GM19397 (cell line): ENCODE results near the gene CIAO3.

Experiments
- ATAC-seq: cut with Tn5 transposase; IDR thresholded peaks from one replicate; pipeline ENCODE4 v1.9.1; 2021; ENCODE audit warnings: mild to moderate bottlenecking, moderate library complexity; ENCODE audit not compliant: unreplicated experiment

Gene CIAO3

DNA sequence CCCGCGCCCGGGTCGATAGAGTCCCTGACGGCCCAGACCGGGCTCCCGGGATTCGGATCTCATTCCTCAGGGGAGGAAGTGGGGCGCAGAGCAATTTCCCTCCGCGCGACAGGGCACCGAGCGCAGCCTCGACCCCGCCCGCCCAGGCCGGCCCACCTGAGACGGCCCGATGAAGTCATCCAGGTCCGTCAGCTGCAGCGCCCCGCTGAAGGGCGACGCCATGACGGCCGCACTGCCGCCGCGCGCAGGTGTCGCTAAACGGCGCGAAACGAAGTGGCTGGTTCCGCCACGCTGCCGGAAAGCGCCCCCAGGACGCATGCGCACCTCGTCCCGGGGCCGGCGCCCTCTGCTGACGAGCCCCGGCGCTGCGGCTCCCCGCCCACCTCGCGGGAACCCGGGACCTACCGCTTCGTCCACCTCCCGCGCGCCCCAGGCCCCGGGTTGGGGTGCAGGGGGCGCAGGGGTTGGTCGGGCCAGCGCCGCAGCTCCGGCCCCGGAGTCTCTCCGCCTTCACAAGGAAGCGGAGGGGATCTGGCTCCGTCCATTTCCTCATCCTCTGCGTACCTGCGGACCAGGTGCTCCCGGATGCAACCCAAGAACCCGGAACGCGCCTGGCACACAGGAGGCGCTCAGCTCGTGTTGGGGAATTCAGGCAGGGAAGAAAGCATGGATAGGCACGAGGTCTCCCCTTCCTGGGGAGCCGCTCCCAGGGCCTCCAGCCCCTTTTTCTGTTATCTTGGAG, at the start of gene CIAO3:
TSS of gene CIAO3 (minus strand) at position 234 of the 742 bp plus-strand sequence. CDS start at position 222, 12 bp downstream.
- peak; percentile 78 for ATAC-seq

DNA sequence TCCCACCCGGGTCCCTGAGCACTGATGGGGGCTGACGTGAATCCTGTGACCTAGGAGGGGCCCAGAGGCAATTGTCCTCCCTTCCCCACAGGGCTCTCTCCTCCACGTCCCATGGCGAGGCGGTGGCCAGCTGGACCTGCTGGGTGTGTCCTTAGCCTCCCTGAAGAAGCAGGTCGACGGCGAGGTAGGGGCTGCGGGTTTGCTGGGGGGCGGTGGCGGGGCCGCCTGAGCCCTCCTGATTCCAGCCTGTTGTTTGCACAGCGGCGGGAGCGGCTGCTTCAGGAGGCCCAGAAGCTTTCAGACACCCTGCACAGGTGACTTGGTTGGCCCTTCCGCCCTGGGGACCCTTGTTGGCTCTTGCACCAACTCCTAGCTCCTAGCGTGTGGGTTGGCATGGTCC, 49.3 kb upstream of the CIAO3 start:
- no peak for ATAC-seq

DNA sequence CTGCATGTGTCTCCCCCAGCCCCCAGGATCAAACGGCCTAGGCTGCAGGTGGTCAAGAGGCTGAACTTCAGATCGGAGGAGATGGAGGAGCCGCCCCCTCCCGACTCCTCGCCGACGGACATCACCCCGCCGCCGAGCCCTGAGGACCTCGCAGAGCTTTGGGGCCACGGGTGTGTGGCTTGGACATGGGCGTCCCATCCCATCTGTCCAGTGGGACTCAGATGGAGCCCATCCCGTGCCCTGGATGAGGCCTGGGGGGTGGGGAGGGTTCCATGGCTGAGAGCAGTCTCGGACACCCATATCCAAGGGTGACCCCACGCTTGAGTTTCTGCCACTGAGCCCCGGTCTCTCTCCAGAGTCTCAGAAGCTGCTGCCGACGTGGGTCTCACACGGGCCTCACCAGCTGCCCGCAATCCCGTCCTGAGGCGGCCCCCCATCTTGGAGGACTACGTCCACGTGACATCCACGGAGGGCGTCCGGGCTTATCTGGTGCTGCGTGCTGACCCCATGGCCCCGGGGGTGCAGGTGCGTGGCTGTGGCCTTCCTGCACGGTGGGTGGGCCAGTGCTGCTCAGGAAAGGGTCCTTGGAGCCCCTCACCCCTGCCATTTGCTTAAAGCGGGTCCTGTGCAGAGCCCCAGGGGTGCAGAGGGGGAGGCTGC, 48.5 kb upstream of the CIAO3 start:
- no peak for ATAC-seq

DNA sequence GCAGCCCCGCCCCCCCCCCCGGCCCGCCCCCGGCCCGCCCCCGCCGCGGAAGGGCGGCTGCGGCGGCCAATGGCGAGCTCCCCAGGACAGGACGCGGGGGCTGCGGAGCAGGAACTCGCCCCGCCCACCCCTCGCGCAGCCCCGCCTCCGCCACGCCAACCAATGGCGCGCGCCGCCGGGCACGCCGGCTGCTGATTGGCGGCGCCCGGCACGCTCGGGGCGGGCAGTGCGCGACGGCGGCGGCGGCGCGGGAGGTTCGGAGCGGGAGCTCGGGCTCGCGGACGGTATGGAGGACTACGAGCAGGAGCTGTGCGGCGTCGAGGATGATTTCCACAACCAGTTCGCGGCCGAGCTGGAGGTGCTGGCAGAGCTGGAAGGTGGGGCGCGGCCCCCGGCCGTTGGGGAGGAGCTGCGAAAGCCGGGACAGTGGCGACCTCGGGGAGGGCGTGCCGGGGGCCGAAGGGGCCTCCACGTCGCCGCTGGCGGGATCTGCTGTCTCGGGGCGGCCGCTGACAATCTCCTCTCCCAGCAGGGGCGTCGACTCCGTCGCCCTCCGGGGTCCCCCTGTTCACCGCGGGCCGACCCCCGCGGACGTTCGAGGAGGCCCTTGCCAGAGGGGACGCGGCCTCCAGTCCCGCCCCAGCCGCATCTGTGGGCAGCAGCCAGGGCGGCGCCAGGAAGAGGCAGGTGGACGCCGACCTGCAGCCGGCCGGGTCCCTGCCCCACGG, 47.8 kb upstream of the CIAO3 start, which contains the start of gene CHTF18:
TSS of gene CHTF18 (plus strand) at position 222 of the 728 bp plus-strand sequence. CDS start at position 287, 65 bp downstream.
- peak; percentile 79 for ATAC-seq

DNA sequence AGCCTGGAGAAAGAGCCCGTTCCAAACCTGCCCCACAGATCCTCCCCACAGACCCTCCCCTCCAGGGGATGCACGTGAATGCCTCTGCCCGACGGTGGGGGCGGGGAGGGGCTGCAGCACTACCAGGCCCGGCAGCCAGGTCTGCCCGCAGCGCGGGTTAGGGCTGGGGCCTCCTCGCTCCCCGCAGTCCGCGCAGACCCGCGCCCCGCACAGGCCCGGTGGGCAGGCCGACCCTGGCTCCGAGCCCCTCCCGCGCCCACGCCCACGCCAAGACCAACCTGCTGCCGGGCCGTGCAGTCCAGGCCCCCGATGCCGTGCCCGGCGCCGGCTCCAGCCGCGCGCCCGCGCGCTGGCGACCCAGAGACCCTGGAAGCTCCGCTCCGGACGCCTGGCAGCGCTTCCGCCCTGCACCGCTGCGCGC, 47.2 kb upstream of the CIAO3 start, which contains the start of gene RPUSD1:
TSS of gene RPUSD1 (minus strand) at position 404 of the 421 bp plus-strand sequence. CDS start 644 bp downstream, outside the sequence.
- ATAC-seq: no peak

DNA sequence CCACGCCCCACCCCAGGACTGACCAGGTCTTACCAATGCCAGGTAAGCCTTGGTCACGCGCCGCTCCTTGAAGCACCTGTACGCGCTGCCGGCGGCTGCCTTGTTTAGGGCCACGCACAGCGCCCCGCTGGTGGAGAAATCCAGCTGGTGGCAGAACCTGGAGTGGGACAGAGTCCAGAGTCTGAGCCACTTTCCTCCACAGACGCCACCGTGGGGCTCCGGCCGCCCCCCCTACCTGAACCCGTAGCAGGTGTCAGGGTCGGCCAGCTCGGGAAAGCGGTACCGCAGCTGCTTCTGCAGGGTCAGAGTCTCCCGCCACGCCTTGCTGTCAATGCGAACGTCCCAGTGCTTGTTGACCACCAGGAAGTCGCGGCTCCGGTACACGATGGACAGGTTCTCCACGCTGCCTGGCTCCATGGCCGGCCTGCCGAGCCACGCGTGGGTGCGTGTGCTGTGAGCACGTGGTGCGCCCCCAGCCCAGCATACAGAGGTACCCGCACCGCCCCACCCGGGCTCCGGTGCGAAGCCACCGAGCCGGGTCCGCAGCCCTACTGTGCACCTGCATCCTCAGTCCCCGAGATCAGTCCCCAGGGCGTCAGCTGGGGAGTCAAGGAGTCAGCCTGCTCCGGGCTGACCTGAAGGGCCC, 46.6 kb upstream of the CIAO3 start:
- ATAC-seq: peak; percentile 1

DNA sequence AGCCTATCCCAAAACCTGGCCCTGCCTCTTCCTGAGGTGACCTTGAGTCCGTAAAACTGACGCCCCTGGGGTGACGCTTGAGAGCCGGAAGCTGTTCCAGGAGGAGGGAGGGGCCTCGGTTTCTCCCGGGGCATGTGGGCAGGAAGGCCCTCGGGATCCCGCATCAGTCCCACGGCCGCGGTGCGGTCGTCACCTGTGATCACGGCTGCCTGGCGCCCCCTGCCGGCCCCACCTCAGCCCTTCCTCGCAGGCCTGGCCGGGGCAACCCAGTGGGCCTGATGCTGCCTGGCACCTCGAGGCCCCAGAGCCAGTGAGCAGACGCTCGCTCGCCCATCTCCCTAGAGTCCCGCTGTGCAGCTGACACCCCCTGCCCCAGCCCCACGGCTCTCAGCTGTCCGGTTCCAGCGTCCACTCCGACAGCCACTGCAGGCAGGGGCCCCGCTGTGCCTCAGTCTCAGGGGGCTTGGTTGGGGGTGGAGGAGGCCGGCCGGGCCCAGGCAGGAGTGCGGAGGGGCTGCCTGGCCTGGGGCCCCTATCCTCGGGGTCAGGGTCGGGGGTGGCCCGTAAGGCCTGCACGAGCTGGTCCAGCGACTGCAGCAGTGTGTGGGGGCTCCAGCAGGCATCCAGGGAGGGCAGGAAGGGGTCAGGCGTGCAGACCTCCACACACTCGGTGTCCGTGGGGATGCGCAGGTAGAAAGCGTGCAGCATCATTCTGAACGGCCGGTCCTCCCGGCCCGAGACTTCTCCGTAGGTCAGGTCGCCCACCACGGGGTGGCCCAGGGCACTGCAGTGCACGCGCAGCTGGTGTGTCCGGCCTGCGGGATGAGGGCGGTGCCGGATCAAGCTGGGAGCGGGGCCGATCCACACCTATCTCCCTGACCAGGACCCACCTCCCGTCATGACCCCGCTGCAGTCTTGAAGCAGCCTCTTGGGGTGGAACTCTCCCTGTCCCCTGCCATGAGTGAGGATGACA, 45.1 kb upstream of the CIAO3 start:
- no peak for ATAC-seq

DNA sequence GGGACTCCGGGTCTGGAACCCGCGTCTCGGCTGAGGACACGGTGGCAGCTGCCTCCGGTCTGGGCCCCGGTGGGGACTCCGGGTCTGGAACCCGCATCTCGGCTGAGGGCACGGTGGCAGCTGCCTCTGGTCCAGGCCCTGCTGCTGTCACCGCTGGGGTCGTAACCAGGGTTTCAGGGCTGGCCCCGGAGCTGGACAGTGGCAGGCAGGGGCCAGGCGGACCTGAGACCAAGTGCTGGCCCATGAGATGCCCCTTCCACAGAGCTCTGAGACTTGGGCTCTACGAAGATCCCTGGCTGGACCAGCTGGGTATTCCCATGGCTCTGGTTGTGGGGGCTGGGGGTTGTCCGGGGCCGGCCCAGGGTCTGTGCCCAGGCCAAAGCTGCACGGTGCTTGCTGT, 43.6 kb upstream of the CIAO3 start:
- no peak for ATAC-seq

DNA sequence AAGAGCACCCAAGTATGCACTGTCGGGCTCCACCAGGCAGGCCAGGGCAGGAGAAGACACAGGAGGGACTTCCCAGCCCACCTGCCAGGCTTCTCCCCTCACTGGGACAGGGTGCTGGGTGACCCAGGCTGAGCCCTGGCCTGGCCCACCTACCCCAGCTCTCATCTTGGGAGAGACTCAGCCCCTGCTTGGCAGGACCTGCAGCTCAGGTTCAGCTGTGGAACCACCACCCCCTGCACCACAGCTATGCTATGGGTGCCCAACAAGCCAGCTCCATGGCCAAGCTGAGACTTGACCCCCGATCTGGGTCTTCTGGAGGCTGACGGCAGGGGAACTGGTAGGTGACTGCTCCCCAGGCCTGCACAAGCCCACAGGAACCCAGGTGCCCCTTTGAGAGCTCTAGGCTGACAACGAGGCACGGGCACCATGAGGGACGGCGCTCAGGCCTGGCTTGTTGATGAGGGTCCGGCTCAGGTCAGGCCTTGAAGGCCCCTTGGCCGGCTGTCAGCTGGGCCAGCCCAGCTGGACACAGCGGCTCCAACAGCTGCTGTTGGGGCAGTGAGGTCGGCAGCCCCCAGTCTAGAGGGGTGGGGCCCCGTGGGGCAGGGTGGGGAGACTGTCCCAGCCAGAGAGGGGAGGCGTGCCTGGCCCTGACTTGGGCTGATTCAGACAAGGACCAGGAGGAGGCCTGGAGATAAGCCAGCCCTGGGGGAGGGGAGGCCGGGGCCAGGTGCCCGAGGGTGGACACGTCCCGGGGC, 42.8 kb upstream of the CIAO3 start:
- ATAC-seq: no peak

DNA sequence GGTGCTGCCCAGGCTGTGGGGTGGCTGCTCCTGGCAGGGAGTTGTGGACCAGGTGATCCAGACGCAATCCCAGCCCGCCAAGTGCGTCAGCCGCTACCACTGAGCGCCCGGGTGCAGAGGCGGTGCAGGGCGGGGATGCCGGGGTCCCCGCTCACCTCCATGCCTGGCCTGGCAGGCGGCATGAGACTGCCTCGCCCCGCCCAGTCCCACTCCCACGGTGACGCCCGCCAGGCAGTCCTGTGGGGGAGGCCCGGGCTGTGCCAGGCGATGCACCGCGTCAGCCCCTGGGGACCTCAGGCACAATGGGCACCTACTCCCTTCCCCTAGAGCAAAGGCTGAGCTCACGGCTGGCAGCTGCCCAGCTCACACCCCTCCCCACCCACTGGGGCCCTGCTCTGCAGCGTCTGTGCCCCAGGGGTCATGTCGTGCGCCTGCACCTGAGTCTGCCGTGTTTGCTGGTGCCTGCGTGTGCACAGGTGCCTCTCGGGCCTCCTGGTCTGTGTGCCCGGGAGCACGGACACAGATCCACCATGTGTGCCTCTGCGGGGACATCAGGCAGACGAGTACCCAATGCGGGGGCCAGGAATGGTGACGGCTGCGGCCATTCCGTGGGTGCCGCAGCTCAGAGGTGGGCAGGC, 42.1 kb upstream of the CIAO3 start:
- ATAC-seq: no peak

DNA sequence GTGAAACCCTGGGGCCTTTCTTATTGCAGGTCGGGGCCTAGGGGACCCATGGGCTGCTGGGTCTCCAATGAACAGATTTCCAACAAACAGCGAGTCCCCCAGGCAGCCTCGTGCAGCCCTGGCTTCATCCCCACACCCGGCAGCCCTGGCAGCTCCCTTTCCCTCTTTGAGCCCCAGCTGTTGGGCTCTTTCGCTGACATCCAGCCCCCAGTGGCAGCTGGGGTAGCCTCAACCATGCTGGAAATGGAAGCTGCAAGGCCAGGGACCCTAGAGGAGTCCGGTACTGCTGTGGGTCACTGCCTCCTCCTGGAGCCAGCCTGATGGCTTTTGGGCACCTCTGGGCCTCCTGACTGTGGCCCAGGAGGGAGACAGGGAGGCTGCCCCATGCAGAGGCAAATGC, 41.5 kb upstream of the CIAO3 start:
- no peak for ATAC-seq

DNA sequence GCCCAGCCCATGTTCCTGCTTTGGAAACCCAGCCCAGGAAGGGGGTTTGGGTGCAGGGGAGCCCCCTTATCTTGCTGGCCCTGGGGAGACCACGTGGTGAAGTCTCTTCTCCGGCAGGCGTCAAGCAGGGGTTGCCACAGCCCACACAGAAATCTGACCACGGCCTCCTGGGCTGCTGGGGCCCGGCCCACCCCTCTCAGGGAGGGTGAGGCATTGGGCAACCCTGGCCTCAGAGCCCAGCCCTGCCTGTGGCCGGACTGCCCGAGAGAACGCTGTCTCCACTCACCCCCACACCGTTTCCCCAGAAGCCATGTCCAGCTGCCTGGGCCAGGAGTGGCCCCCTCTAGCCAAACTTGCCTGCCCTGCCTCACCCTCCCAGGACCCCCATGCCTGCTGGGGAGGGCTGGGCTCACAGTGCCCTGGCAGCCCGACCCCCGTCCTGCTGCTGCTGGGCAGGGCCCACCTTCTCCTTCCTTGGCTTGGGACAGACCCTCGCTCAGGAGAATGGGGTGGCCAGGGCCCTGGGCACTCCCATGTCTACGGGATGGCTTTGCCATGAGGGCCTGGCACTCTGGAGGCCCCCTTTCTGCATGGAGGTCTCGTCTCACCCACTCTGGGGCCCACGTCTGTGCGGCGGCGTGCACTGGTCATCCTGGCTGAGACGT, 40.7 kb upstream of the CIAO3 start:
- ATAC-seq: no peak

DNA sequence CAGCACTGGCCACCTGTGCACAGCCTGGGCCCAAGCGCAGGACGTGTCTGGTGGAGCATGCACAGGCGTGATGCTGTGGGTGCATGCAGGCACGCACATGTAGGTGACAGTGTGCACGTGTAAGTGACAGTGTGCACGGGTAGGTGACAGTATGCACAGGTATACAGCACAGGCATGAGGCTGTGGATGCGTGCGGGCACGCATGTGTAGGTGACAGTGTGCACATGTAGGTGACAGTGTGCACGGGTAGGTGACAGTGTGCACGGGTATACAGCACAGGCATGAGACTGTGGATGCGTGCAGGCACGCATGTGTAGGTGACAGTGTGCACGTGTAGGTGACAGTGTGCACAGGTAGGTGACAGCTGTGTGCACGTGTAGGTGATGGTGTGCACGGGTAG, 39.5 kb upstream of the CIAO3 start:
- ATAC-seq: no peak

DNA sequence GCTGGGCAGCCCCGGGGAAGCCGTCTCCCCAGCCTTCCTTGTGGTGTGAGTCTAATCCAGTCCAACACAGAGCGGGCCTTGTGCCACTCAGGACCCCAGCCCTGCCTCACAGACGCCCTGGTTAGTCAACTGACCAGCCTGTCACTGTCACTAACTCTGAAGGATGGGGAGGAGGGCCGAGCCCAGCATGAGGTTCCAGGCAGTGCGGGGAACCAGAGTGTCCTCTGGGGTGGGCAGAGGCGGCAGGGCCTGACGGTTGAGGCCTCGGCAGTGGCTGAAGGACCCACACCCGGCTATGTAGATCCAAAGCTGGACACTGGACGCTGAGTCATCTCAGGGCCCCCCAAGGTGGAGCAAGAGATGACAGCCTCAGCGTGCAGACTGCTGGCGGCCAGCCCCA, 38.8 kb upstream of the CIAO3 start:
- no peak for ATAC-seq

DNA sequence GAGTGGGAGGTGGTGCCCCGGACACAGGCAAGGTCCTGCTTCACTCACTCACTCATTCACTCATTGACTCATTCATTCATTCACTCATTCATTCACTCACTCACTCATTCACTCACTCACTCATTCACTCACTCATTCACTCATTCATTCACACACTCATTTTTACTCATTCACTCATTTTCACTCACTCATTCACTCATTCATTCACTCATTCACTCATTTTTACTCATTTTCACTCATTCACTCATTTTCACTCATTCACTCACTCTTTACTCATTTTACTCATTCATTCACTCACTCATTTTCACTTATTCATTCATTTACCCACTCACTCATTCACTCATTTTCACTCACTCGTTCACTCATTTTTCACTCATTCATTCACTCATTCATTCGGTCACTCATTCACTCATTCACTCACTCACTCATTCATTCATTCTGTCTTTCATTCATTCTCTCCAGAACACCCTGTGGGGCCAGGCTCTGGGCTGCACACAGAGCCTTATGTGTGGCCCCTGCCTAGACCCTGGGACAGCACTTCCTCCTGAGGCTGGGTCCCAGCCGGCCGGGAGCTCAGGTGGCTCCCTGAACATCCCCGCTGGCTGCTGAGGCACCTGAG, 38.2 kb upstream of the CIAO3 start:
- ATAC-seq: no peak

DNA sequence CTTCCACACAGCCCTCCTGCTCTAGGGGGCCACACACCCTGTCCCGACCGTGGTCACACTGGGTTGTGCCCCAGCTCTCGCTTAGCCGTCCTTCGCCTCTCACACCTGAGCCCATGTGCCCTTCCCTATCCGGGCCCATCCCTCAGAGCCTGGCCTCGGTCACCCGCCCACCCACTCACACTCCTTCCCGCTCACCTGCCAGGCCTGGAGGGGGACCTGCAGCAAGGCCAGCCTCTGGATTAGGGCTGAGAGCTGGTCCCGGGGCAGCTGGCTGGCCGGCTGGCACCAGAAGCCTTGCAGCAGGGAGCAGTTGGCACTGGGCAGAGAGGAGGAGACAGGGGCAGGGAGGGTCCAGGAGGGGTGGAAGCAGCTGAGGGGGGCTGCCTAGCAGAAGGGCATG, 37.6 kb upstream of the CIAO3 start:
- no peak for ATAC-seq

DNA sequence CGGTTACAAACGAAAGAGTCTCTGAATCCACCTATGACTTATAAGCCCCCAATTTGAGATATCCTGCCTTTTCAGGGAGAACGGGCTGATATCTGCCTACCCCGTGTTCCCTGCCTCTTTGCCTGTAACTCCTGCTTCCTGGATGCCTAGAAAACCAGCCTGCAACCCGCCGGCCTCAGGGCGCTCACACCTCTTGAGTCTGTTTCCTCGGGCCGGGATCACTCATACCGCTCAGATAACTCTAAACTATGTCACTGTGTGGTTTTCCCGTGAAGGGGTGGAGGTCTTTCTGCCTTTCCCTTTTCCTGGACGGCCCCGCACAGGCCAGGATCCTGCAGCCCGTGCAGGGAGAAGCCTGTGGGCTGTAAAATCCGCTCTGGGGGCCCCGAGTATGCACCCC, 37.0 kb upstream of the CIAO3 start:
- ATAC-seq: no peak

DNA sequence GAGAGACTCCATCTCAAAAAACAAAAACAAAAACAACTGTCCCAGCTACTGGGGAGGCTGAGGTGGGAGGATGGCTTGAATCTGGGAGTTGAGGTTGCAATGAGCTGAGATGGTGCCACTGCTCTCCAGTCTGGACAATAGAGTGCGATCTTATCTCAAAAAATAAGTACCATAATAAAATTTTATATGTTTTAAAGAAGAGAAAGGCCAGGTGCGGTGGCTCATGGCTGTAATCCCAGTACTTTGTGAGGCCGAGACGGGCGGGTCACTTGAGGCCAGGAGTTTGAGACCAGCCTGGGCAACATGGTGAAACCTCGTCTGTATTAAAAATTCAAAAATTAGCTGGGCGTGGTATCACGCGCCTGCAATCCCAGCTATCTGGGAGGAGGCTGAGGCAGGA, 36.0 kb upstream of the CIAO3 start:
- no peak for ATAC-seq
